Measurements from ENCODE around the gene PDE2A.

DNA sequence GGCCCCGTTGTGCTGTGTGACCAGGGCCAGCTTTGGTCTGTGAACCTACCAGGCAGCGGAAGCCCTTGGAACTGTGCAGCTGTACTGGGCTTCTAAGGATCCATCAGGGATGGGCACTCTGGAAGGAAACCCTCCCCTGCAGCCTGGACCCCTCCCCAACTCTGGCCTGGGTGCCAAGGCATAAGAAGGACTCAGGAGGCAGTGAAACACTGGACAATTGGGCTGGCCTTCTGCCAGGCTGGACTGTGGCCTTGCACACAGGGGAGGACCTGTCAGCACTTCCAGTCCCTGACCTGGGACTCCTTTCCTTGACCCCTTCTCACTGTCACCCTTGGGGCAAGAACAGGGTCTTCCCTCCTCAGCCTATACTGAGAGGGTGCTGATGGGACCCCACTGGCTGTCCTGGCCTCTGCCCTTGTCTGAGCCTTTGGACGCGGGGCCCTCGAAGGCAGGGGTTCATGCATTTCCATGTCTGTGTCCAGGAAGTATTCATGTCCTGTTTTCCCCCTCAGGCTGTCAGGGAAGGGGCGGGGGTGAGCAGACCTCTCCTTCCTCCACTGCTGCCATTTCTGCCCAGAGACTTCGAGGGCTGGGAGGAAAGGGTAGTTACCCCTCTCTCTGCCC is 39.6 kb downstream of the PDE2A start:
- TF ChIP-seq, protein P1, sequence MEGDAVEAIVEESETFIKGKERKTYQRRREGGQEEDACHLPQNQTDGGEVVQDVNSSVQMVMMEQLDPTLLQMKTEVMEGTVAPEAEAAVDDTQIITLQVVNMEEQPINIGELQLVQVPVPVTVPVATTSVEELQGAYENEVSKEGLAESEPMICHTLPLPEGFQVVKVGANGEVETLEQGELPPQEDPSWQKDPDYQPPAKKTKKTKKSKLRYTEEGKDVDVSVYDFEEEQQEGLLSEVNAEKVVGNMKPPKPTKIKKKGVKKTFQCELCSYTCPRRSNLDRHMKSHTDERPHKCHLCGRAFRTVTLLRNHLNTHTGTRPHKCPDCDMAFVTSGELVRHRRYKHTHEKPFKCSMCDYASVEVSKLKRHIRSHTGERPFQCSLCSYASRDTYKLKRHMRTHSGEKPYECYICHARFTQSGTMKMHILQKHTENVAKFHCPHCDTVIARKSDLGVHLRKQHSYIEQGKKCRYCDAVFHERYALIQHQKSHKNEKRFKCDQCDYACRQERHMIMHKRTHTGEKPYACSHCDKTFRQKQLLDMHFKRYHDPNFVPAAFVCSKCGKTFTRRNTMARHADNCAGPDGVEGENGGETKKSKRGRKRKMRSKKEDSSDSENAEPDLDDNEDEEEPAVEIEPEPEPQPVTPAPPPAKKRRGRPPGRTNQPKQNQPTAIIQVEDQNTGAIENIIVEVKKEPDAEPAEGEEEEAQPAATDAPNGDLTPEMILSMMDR (IDR thresholded peaks at IDR 0.05; ENCODE audit: low read depth, low read length) = no peak
- TF ChIP-seq EZH2phosphoT487 (IDR thresholded peaks at IDR 0.05; ENCODE audit: low read depth) = no peak
